GM10847 (cell line): ENCODE data around the gene ZNF688.

Source experiments
- POLR2A ChIP-seq: IDR thresholded peaks from 2 replicates; pipeline ENCODE4 v1.6.1; 2011; ENCODE audit not compliant: insufficient read length; ENCODE audit errors: extremely low read depth

ZNF688 gene

DNA sequence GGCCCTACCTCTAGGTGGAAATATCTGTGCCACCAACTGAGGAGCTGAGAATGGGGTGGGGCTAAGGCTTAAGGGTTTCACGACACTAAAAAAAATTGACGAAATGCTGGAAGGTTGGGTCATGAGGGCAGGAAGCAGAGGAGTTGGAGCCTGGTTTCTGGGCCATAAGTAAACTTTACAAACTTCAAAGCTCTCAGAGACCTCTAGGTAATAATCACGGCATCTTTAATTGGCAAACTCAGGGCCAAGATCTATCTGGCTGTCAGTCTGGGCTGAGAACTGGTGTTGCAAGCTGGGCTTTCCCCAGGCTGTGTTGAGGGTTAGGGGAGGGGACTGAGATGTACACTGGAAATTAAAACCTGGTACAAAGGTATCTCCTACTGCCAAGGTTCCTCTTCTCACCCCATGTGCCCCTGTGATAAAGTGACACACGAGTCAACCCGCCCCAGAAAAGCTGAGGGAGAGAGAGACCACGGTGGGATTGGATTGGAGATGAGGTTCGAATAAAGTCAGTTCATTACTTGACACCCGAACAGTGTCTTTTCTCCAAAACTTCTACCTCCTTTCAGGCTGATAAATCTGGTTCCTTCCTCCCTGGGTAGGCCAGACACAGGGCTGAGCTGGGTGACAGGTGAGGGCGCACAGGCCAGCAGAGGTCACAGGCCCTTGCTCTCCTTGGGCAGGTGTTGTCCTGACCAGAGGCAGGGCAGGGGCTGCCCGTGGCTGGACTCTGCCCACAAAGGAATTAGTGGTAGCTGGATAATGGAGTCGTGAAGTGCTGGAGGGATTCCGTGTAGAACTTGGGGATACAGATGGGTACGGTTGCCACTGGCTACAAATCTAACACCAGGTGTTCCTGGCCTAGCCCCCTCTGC, 41.1 kb downstream of the ZNF688 start:
- no peak for TF ChIP-seq POLR2A

DNA sequence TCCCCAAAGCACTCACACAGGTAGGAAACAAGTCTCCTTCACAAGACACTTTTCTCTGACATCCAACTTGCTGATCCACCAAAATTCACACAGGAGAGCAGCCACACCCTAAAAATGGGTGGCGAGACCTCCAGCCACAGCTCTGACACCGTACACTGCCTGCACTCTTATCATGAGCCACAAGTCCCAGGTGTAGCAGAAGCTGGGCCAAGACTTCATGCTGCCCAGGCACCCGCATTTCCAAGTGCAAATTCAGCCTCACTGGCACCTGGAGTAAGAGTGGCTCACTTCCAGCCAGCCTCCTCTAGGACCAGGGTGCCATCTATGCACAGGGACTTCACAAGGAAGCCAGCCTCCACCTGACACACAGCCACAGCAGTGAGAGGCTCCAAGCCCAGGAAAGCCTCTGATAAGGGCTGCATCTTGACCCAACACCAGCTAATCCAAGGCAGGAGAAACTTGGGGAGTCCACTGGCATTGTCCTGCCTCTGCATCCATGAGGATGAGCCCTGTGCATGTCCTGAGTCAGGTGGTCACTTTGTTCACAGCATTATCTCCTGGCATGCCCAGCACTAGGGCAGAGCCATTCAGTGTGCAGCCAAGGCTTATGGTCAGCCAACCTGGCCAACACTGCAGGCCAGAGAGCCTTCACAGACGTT, 42.6 kb downstream of the ZNF688 start:
- no peak for TF ChIP-seq POLR2A

DNA sequence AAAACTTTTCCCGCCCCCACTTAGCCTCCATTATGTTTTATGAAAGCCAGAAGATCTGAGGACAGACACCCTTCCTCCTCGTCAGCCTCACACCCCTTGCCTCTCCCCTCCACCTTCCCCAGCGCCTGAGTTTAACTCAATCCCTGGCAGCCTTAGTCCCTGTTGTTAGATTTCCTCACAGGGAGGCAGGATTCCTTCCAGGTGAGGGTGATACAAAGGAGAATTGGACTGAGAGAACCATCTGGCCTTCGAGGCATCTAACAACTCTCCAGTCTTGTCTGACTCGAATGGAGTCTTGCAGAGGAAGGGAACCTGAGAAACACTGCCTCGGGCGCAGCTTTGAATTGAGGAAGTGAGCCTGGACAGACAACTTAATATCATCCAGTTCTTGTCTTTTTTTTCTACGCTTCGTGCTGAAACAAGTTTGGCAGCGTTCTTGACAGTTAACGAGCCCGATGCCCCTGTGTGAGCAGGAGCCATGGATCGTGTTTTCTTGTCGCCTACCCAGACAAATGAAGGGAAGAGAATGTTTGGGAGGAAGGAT, 43.8 kb downstream of the ZNF688 start:
- TF ChIP-seq POLR2A: no peak

DNA sequence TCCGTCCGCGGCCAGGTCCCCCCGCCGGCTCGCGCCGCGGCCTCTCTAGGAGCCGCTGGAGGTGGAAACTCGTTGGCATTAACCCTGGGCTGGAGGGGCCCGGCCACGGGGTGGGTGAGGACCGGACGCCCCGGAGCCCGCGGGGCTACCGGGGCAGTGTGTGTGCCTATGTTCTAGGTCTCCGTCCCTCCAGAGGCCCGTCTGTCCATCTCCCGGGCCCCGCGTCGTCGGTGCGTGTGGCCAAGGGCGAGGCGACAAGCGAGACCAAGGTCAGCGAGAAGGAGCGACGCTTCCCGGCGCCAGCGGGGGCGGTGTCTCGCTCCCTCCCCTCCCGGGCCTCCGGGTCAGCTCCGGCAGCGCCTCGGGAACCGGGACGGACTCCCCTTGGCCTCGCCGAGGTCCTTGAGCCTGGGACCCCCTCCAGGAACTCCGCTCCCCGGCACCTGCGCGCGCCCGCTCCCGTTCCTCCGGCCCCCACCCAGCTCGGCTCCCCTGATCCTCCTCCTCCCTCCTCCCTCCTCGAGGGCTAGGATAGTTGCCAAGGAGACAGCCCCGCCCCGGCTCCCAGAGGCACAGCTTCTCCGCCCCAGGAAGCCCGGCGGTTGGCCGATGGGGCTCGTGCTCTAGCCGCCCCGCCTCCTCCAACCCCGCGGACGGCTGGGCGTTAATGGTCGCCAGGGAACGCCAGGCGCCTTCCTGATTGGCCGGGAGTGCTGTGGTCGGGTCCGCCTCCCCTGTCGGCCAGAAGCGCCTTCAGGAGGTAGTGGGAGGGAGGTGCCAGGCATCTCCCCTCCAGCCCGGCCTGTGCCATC, 44.5 kb downstream of the ZNF688 start:
- peak; percentile 62 for TF ChIP-seq POLR2A

DNA sequence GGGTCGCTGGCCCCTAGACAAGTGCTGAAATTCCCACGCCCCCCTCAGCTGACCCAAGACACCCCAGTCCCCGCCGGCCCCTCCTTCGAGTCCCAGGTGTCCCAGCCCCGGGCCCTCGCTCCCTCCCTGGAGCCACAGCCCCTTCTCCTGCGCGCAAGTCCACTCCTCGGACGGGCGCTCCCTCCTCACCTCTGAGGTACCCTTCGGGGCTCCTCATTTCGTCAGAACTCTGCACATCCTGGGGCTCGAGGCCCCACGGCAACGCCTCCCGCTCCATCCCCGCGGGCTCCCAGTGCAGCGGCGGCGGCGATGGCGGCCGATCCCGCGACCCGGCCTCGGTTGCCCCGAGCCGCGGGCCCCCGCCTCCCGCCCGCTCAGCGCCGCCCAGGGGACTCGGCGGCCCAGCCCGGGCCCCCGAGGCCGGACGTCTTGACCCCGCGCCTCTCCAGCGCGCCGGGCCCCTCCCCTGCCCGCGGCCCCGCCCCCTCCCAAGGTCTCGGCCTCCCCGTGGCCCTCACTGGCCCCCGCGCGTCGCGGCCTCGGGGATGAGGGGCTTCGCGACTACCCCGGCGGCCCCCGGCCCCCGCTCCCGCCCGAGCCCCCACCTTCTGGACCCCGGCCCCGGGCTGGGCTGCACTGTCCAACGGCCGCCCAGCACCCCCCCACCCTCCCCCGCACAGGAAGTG, 45.2 kb downstream of the ZNF688 start, which contains the start of gene ZNF768:
TSS of gene ZNF768 (minus strand) at position 430 of the 686 bp plus-strand sequence. CDS start at position 277, 153 bp downstream.
- no peak for TF ChIP-seq POLR2A

DNA sequence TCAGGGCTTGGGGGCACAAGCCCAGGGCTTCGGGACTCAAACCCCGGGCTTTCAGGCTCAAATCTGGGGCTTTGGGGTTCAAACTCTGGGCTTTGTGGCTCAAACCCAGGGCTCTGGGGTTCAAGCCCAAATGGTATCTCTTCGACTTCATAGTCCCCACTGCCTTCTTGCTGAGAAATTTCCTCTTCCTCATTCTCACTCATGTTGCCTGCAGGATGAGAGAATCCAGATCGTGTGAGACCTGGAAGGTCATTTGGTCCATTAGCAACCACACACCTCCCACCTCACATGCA, 45.7 kb downstream of the ZNF688 start:
- no peak for TF ChIP-seq POLR2A

DNA sequence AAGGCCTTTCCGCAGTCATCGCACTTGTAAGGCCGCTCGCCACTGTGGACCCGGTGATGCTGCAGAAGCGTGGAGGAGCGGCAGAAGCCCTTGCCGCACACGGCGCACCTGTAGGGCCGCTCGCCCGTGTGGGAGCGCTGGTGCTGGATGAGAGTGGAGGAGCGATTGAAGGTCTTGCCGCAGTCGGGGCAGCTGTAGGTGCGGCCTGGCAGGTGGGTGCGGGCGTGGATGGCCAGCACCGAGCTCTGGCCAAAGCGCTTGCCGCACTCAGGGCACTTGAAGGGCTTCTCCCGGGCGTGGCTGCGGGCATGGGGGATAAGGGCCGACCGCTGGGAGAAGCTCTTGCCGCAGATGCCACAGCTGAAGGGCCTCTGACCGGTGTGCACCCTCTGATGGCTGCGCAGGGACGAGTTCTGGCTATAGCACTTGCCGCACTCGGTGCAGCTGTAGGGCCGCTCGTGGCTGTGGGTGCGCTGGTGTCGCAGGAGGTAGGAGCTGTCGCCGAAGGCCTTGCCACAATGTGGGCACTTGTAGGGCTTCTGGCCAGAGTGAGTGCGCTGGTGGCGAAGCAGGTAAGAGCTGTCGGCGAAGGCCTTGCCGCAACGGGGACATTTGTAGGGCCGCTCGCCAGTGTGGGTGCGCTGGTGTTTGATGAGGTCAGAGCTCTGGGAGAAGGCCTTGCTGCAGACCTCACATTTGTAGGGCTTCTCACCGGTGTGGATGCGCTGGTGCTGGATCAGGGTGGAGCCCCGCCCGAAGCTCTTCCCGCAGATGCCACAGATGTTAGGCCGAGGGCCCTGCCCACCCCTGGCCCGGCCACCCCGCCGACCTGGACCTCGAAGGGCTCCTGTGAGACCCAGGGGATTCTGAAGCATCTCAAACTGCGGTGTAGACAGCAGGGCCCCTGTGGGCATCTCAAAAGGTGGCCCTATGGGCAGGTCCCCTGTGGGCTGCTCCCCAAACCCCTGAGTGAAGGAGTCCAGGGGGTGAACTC, 46.6 kb downstream of the ZNF688 start:
- TF ChIP-seq POLR2A: no peak

DNA sequence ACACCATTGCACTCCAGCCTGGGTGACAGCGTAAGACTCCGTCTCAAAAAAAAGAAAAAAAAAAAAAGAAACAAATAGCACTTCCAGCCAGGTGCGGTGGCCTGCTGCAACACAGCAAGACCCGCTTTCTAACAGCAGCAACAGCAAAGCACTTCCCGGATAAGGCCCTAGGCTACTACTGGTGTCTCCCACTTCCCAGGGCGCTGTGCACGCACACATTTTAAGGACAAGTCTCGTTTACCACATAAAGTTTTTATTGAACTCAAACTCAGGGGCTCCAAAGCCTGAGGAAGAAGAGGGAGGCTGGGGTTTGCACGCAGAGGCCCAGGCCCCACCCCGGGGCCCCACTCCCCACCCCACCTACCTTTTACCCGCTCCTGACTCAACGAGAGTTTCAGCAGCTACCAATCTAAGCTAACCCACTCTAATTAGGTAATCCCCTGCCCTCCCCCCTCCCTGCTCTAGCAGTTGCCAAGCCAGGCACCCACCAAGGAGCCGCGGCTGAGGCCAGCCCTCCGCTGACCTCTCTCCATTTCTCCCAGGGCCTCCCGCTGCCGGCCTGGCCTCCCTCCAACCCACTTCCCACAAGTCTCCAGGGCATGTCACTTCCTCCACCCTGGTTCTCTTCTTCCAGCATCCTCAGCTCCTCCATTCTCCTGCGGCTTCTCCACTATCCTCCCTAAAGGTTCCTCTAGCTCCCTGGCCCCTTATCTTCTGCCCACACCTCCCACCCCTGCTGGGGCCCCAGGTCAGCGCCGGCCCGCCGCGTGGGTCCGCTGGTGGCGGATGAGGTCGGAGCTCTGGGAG, 47.5 kb downstream of the ZNF688 start:
- TF ChIP-seq POLR2A: no peak

DNA sequence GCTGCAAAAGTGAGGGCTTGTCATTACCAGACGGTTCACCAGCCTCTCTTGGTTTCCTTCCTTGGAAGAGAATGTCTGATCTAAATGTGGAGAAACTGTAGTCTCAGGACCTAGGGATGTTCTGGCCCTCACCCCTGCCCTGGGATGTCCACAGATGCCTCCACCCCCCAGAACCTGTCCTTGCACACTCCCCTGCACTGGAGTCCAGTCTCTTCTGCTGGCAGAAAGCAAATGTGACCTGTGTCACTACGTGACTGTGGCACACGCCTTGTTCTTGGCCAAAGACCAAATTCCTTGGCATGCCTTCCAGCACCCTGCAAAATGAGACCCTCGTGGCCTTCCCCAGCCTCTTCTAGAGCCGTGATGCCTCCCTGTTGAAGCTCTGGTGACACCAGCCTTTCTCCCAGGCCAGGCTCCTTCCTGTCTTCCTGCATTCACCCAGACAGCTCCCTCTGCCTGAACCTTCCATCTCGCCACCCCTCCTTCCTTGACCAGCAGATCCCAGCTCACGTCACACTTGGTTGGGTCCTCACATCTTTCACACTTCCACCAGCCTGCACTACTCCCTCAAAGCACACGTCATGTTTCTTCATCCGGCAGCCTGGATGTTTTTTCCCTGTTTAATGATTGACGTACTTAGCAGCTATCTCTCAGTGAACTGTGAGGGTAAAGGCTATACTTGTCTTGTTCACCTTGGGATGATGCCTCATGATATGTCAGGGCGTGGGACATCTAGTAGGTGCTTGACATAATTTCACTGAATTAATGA, 49.5 kb downstream of the ZNF688 start:
- TF ChIP-seq POLR2A: no peak

DNA sequence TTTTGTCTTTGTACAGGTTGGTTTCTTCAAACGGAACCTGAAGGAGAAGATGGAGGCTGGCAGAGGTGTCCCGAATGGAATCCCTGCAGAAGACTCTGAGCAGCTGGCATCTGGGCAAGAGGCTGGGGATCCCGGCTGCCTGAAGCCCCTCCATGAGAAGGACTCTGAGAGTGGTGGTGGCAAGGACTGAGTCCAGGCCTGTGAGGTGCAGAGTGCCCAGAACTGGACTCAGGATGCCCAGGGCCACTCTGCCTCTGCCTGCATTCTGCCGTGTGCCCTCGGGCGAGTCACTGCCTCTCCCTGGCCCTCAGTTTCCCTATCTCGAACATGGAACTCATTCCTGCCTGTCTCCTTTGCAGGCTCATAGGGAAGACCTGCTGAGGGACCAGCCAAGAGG, 50.0 kb downstream of the ZNF688 start:
- TF ChIP-seq POLR2A: no peak
